ENCODE data around the gene ACOX1. TPM values are rescaled to one million over a fixed set of nuclear protein-coding genes. Genes with fewer than 3 reads are reported as not detected.

ACOX1 gene
- total and polyA plus RNA-seq, 2 experiments from 2014 or later = 17.4 to 36.3 TPM

DNA sequence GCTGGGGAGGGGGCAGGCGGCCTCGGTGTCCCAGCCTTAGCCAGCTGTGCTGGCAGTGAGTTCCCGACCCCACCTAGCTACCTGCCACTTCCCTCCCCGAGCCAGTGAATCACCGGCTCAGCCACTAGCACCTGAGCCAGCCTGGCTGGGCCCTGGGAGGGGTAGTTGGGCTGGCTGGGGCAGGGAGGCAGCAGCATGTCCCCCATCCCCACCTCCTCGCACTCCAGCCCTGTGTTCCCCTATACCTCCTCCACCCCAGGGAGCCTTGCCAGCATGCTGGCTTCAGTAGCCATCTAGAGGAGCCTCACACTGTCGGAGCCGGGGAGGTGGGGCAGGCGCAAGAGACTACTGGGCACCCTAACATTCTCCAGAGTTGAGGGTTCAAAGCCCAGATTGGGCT, 45.4 kb upstream of the ACOX1 start:
- H3K27ac ChIP-seq = no peak overlapping the region
- no peaks in the 10 kb centered on the region for H3K9me2 ChIP-seq (ENCODE audit: insufficient read depth)
- 85 to 88% methylated on average over 8 to 9 of the region's 9 CpGs for WGBS, 2 experiments (ENCODE audit: low coverage in 1 of 2, low lambda C conversion rate in 2 of 2, missing lambda C conversion rate in 2 of 2)
- H3F3A ChIP-seq (ENCODE audit: insufficient read depth) = no peaks in the 10 kb centered on the region
- no peaks in the 10 kb centered on the region for H3K36me3 ChIP-seq (ENCODE audit: low read depth)
- no peaks in the 10 kb centered on the region for H4K20me1 ChIP-seq (ENCODE audit: insufficient read depth)
- H2AFZ ChIP-seq = no peak overlapping the region
- no peak for DNase-seq
- peaks cover 8% of the 10 kb centered on the region for H3K27me3 ChIP-seq (replicated peaks; ENCODE audit: insufficient read depth)
- no peaks in the 10 kb centered on the region for H3K4me1 ChIP-seq (ENCODE audit: insufficient read depth)
- no peak overlapping the region for H3K4me3 ChIP-seq
- TF ChIP-seq EZH2phosphoT487 (IDR thresholded peaks at IDR 0.05; ENCODE audit: insufficient read depth, low read depth) (no peak), EZH2 (IDR thresholded peaks at IDR 0.05; ENCODE audit: insufficient read depth, poor library complexity, severe bottlenecking) (no peak)
- no peak overlapping the region for H3K9ac ChIP-seq
- H3K79me2 ChIP-seq (ENCODE audit: insufficient read depth) = no peaks in the 10 kb centered on the region
- H3K9me3 ChIP-seq (ENCODE audit: low read depth) = no peaks in the 10 kb centered on the region
- in situ Hi-C loops (cut with MboI) = no loop called here
- no peak overlapping the region for H3K4me2 ChIP-seq (ENCODE audit: unreplicated experiment)

DNA sequence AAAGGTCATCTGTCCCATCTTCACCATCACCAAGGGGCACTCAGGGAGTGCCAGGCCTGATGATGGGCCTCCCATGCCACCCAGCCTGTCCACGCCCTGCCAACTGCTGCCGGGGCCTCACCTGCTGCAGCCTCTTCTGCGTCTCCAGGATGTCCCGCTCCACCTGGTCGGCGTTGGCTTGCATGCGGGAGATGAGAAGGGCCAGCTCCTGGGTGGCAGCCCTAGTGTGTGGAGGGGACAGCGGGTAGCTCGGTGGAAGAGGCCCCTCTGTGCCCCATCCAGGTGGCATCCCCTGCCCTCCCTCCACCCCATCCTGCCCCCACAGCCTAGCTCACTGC, 44.9 kb upstream of the ACOX1 start:
- DNase-seq = no peak
- Histone ChIP-seq H3K9ac (no peak overlapping the region), H3K79me2 (ENCODE audit: insufficient read depth) (no peaks in the 10 kb centered on the region), H3K4me3 (no peak overlapping the region), H3K9me2 (ENCODE audit: insufficient read depth) (no peaks in the 10 kb centered on the region), H3F3A (ENCODE audit: insufficient read depth) (no peaks in the 10 kb centered on the region), H3K27ac (no peak overlapping the region), H4K20me1 (ENCODE audit: insufficient read depth) (no peaks in the 10 kb centered on the region), H3K27me3 (replicated peaks; ENCODE audit: insufficient read depth) (peaks cover 8% of the 10 kb centered on the region), H3K4me2 (ENCODE audit: unreplicated experiment) (no peak overlapping the region), H3K9me3 (ENCODE audit: low read depth) (no peaks in the 10 kb centered on the region), H2AFZ (no peak overlapping the region), H3K36me3 (ENCODE audit: low read depth) (no peaks in the 10 kb centered on the region), H3K4me1 (ENCODE audit: insufficient read depth) (no peaks in the 10 kb centered on the region)
- no peak for TF ChIP-seq EZH2phosphoT487 (IDR thresholded peaks at IDR 0.05; ENCODE audit: insufficient read depth, low read depth)
- WGBS, 2 experiments (ENCODE audit: low coverage in 1 of 2, low lambda C conversion rate in 2 of 2, missing lambda C conversion rate in 2 of 2) = 85 to 86% methylated on average over 7 to 9 of the region's 9 CpGs
- in situ Hi-C loops (cut with MboI) = no loop called here

DNA sequence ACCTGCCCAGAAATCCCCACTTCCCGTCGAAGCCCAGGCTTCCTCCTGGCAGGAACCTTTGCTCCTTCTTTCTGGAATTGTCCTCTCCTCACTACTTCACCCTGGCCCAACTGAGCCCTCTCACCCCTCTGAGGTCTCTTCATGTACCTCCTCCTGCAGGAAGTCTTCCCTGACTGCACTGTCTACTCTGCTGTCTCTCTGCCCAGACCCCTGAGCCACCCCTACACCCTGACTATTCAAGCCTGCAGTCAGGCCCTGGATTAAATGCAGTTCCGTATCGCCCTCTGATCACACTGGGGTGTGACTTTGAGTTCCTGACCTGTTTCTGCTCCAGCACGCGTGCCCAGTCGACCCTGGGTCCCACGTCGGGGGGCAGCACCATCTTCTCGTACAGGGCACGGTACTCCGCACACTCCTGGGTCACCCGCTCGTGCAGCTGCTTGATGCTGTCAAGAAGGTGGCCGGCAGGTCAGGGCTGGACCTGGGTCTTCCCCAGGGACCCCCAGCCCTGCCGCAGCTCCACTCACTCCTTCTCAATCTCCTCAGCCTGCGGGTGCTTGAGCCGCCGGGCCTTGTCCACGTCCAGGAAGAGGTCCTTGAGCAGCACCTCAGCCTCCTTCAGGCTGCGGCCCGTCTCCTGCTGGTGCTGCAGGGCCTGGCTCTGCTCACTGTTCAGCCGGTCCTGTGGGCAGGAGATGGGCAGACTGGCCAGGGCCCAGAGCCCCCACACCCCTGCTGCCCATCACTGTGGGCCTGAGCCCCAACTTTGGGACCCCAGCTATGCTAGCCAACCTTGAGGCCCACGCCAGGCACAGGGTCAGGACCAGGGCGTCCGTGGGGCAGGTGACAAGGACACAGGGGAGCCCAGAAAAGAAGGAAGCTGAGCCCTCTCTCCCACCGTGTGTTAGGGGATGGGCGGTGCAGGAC, 44.3 kb upstream of the ACOX1 start:
- 84 to 86% methylated on average over 23 to 28 of the region's 28 CpGs for WGBS, 2 experiments (ENCODE audit: low coverage in 1 of 2, low lambda C conversion rate in 2 of 2, missing lambda C conversion rate in 2 of 2)
- no peaks in the 10 kb centered on the region for H3K9me3 ChIP-seq (ENCODE audit: low read depth)
- DNase-seq = no peak
- no peaks in the 10 kb centered on the region for H3F3A ChIP-seq (ENCODE audit: insufficient read depth)
- H3K79me2 ChIP-seq (ENCODE audit: insufficient read depth) = no peaks in the 10 kb centered on the region
- H3K36me3 ChIP-seq (ENCODE audit: low read depth) = no peaks in the 10 kb centered on the region
- no peak overlapping the region for H2AFZ ChIP-seq
- no peaks in the 10 kb centered on the region for H4K20me1 ChIP-seq (ENCODE audit: insufficient read depth)
- no peak overlapping the region for H3K9ac ChIP-seq
- TF ChIP-seq EZH2 (IDR thresholded peaks at IDR 0.05; ENCODE audit: insufficient read depth, poor library complexity, severe bottlenecking) (no peak), EZH2phosphoT487 (IDR thresholded peaks at IDR 0.05; ENCODE audit: insufficient read depth, low read depth) (no peak)
- H3K9me2 ChIP-seq (ENCODE audit: insufficient read depth) = no peaks in the 10 kb centered on the region
- H3K4me1 ChIP-seq (ENCODE audit: insufficient read depth) = no peaks in the 10 kb centered on the region
- no peak overlapping the region for H3K4me3 ChIP-seq
- H3K27me3 ChIP-seq (replicated peaks; ENCODE audit: insufficient read depth) = peaks cover 8% of the 10 kb centered on the region
- no peak overlapping the region for H3K4me2 ChIP-seq (ENCODE audit: unreplicated experiment)
- in situ Hi-C loops (cut with MboI) = no loop called here
- H3K27ac ChIP-seq = no peak overlapping the region

DNA sequence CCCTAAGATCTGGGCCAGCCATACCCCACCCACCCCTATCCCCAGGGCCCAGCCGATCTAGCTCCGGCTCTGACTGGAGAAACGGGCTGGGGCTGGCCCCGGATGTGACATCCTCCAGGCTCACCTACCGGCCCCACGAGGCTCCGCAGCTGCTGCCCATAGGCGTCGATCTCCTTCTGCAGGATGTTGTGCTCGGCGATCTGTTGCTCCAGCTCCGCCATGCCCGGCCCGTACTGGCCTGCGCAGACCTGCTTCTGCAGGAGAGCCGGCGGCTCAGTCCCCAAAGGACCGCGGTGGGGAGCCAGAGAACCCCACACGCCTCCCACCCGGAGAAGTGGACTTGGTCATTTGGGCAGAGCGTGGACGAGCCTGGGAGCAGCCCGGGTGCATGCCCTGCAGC, 43.3 kb upstream of the ACOX1 start:
- in situ Hi-C loops (cut with MboI) = no loop called here
- H3K4me1 ChIP-seq (ENCODE audit: insufficient read depth) = no peaks in the 10 kb centered on the region
- no peaks in the 10 kb centered on the region for H3F3A ChIP-seq (ENCODE audit: insufficient read depth)
- no peak overlapping the region for H3K27ac ChIP-seq
- H3K9me3 ChIP-seq (ENCODE audit: low read depth) = no peaks in the 10 kb centered on the region
- no peak overlapping the region for H3K4me2 ChIP-seq (ENCODE audit: unreplicated experiment)
- no peak overlapping the region for H2AFZ ChIP-seq
- no peaks in the 10 kb centered on the region for H3K9me2 ChIP-seq (ENCODE audit: insufficient read depth)
- WGBS, 2 experiments (ENCODE audit: low coverage in 1 of 2, low lambda C conversion rate in 2 of 2, missing lambda C conversion rate in 2 of 2) = 80 to 85% methylated on average over 21 of the region's 24 CpGs
- H3K9ac ChIP-seq = no peak overlapping the region
- peaks cover 8% of the 10 kb centered on the region for H3K27me3 ChIP-seq (replicated peaks; ENCODE audit: insufficient read depth)
- DNase-seq = no peak
- TF ChIP-seq EZH2phosphoT487 (IDR thresholded peaks at IDR 0.05; ENCODE audit: insufficient read depth, low read depth) (no peak), EZH2 (IDR thresholded peaks at IDR 0.05; ENCODE audit: insufficient read depth, poor library complexity, severe bottlenecking) (no peak)
- H3K36me3 ChIP-seq (ENCODE audit: low read depth) = no peaks in the 10 kb centered on the region
- no peaks in the 10 kb centered on the region for H4K20me1 ChIP-seq (ENCODE audit: insufficient read depth)
- no peaks in the 10 kb centered on the region for H3K79me2 ChIP-seq (ENCODE audit: insufficient read depth)
- no peak overlapping the region for H3K4me3 ChIP-seq

Measured in GM23248 (cell line).